B cell (primary cell): Measurements from ENCODE around the gene TP53. TPM values are rescaled to one million over a fixed set of nuclear protein-coding genes. Genes with fewer than 3 reads are reported as not detected.

Source experiments
- ATAC-seq: fragments of 200-7000 bp; cut with Tn5 transposase; one replicate; pipeline ENCODE4 v1.10.0; 2021; ENCODE audit warnings: low read depth, mild to moderate bottlenecking, moderate number of reproducible peaks, moderate library complexity
- CTCF ChIA-PET: fragments of 350-600 bp; sonication (Branson Sonifier 250); formaldehyde crosslinking; loops from one replicate; lab custom pipeline; 2021; ENCODE audit warnings: antibody characterized with exemption, inconsistent platforms; lab: Charles Lee
- POLR2A ChIA-PET: fragments of 350-600 bp; sonication (Branson Sonifier 250); formaldehyde crosslinking; loops from one replicate; lab custom pipeline; 2021; ENCODE audit warnings: antibody characterized with exemption; lab: Charles Lee
- DNase-seq: peaks from one replicate; pipeline ENCODE4 v3.0.0; 2013
- H2AFZ ChIP-seq: 2 replicates; pipeline ENCODE4 v1.6.1; 2012; ENCODE audit warnings: mild to moderate bottlenecking, low read depth, low read length; ENCODE audit not compliant: insufficient read depth, poor library complexity, severe bottlenecking
- H3K27ac ChIP-seq, 2 donors: 1 replicate in 1 of 2; 2 replicates in 1 of 2; pipeline ENCODE4 v1.5.1; 2012 to 2013; ENCODE audit warnings: low read length in 2 of 2, mild to moderate bottlenecking in 2 of 2, moderate library complexity in 1 of 2
- H3K27me3 ChIP-seq, 4 experiments: fragments of 200-600 bp in 1 of 4; sonication (generic) in 1 of 4; replicated peaks in 1 of 4; 1 replicate in 2 of 4; 2 replicates in 2 of 4; pipeline versions ENCODE4 v1.6.1 to v1.7.0; 2013 to 2016; ENCODE audit warnings: low read length in 3 of 4, mild to moderate bottlenecking in 2 of 4, mixed read lengths in 1 of 4, moderate library complexity in 1 of 4; ENCODE audit not compliant: insufficient read depth in 4 of 4, control insufficient read depth in 3 of 4; ENCODE audit errors: control extremely low read depth in 1 of 4
- H3K36me3 ChIP-seq, 2 experiments: replicated peaks in 1 of 2; 1 replicate in 1 of 2; 2 replicates in 1 of 2; pipeline versions ENCODE4 v1.6.1 to v1.7.1; 2013; ENCODE audit warnings: low read length in 1 of 2; ENCODE audit not compliant: insufficient read depth in 2 of 2, control insufficient read depth in 1 of 2; ENCODE audit errors: control extremely low read depth in 1 of 2, extremely low read depth in 1 of 2
- H3K4me1 ChIP-seq, 2 donors: fragments of 200-600 bp in 1 of 2; sonication (generic) in 1 of 2; 1 replicate in 1 of 2; 2 replicates in 1 of 2; pipeline versions ENCODE4 v1.5.1 to v1.6.1; 2013 to 2017; ENCODE audit warnings: low read length in 2 of 2; ENCODE audit not compliant: control insufficient read depth in 2 of 2, insufficient read depth in 2 of 2
- H3K4me2 ChIP-seq: replicated peaks from 2 replicates; pipeline ENCODE3; 2012; ENCODE audit warnings: mild to moderate bottlenecking, low read depth, low read length; ENCODE audit not compliant: poor library complexity, severe bottlenecking
- H3K4me3 ChIP-seq, 5 experiments: fragments of 200-600 bp in 1 of 5; sonication (generic) in 1 of 5; 1 replicate in 3 of 5; 2 replicates in 2 of 5; pipeline versions ENCODE4 v1.5.1 to v1.7.0; 2011 to 2016; ENCODE audit warnings: low read length in 4 of 5, mild to moderate bottlenecking in 4 of 5, low read depth in 2 of 5, control low read depth in 1 of 5, moderate library complexity in 1 of 5; ENCODE audit not compliant: insufficient read depth in 1 of 5; ENCODE audit errors: control extremely low read depth in 1 of 5, extremely low read depth in 1 of 5
- H3K79me2 ChIP-seq: fragments of 200-600 bp; sonication (generic); one replicate; pipeline ENCODE4 v1.6.0; 2016; ENCODE audit warnings: low read length; ENCODE audit not compliant: control insufficient read depth, insufficient read depth
- H3K9ac ChIP-seq: fragments of 200-600 bp; sonication (generic); 2 replicates; pipeline ENCODE4 v1.6.1; 2017; ENCODE audit warnings: mild to moderate bottlenecking, low read length, moderate library complexity
- H3K9me3 ChIP-seq, 3 donors: one replicate each; pipeline versions ENCODE4 v1.6.1 to v1.7.1; 2013; ENCODE audit warnings: low read length in 2 of 3; ENCODE audit not compliant: control insufficient read depth in 2 of 3, insufficient read depth in 1 of 3; ENCODE audit errors: control extremely low read depth in 1 of 3
- H4K20me1 ChIP-seq: 2 replicates; pipeline ENCODE4 v1.6.0; 2012; ENCODE audit warnings: mild to moderate bottlenecking, low read length; ENCODE audit not compliant: insufficient read depth, control insufficient read depth, poor library complexity, severe bottlenecking
- H3K27ac Mint-ChIP-seq: one replicate; pipeline ENCODE4 v1.8.0; 2021; ENCODE audit warnings: mixed read lengths
- H3K27me3 Mint-ChIP-seq: one replicate; pipeline ENCODE4 v1.8.0; 2021; ENCODE audit warnings: mixed read lengths
- H3K4me1 Mint-ChIP-seq: one replicate; pipeline ENCODE4 v1.8.0; 2021; ENCODE audit warnings: mixed read lengths
- H3K4me3 Mint-ChIP-seq: one replicate; pipeline ENCODE4 v1.8.0; 2021; ENCODE audit warnings: mixed read lengths
- H3K9me3 Mint-ChIP-seq: one replicate; pipeline ENCODE4 v1.8.0; 2022; ENCODE audit warnings: mixed read lengths; ENCODE audit not compliant: insufficient read depth
- EZH2 ChIP-seq: IDR thresholded peaks from 2 replicates; pipeline ENCODE4 v1.6.1; 2012; ENCODE audit warnings: borderline replicate concordance, low read depth, mild to moderate bottlenecking, moderate library complexity, low read length; ENCODE audit not compliant: insufficient read depth, poor library complexity, severe bottlenecking
- WGBS: methylation state at CpG from one replicate; pipeline ENCODE4 v1.1.5; 2013; ENCODE audit warnings: missing lambda C conversion rate; ENCODE audit not compliant: insufficient coverage; 5-methylcytosine and 5-hydroxymethylcytosine counted together
- intact Hi-C: fragments of 100-400 bp; cut with micrococcal nuclease; formaldehyde crosslinking; loops from one replicate; pipeline ENCODE4 v1.10.0; 2022
- polyA plus RNA-seq: library from polyadenylated mRNA; depleted of rRNA; stranded (reverse); fragments of >200 nt; gene quantifications from 2 replicates; pipeline ENCODE4 v1.2.3, GENCODE V29; 2012
- total RNA-seq, 2 donors: library from RNA; stranded (reverse); fragments of 120-200 nt in 1 of 2; gene quantifications; 1 replicate in 1 of 2; 2 replicates in 1 of 2; pipeline versions ENCODE4 v1.2.3 to v1.2.4, GENCODE V29; 2013 to 2022
- TF ChIP-seq, protein P1 (sequence below): fragments of 200-600 bp; IDR thresholded peaks from one replicate; pipeline ENCODE4 v1.8.0; 2022; ENCODE audit warnings: antibody characterized with exemption, mild to moderate bottlenecking

TP53 gene
- total and polyA plus RNA-seq, 2 donors (not counting 1 experiment from before 2014, with no cell fraction given) = 76.1 to 89.9 TPM

DNA sequence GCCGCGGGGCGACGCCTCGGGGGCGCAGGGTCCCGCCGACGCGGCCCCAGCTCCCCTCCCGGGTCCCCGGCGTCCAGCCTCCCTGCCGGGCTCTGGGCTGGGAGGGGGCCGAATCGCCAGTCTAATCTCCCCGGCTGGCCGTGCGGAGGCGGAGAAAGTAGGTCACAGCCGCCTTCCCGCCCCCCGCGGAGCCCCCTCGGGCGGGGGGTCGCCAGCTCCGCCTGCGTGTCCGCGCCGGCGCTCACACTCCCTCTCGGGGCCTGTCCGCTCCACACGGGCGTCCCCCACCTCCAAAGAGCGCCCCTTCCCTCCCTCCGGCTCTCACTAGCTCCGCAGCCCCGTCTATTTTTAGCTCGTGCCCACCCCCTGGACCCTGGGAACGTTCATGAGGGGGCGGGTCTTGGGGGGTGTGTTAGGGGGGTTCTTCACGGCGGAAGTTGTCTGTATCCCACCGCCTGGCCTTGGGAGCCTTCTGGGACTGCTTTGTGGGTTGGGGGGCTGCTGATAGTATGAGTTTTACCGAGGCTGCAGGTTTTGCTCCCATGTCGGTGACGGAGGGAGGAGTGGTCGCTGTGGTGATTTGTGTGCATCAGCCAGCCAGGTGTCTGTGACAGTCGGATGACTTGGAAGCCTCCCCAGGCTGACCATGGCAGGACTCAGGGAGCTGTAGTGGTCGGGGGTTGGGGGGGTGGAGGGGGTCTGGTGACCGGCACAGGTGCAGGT, 35.5 kb downstream of the TP53 start:
- Histone ChIP-seq H3K9me3 (peaks cover 0 to 6% (median 0%) of the 10 kb centered on the region in 3 donors), H4K20me1 (no peaks in the 10 kb centered on the region), H2AFZ (peak overlapping the region; percentile 77), H3K36me3 (no peaks in the 10 kb centered on the region), H3K79me2 (no peaks in the 10 kb centered on the region), H3K4me1 (peaks cover 20 to 24% of the 10 kb centered on the region in 2 donors), H3K4me3 (peak overlapping the region in 3 of 5 experiments; percentile 47 to 74 (median 54)), H3K27ac (no peak overlapping the region), H3K4me2 (peak overlapping the region; percentile 97), H3K9ac (peak overlapping the region; percentile 67), H3K27me3 (peaks cover 0 to 48% (median 29%) of the 10 kb centered on the region in 4 experiments)
- Mint-ChIP-seq H3K4me3 (peak overlapping the region; percentile 91), H3K9me3 (no peaks in the 10 kb centered on the region), H3K27ac (no peak overlapping the region), H3K27me3 (peaks cover 45% of the 10 kb centered on the region), H3K4me1 (peaks cover 19% of the 10 kb centered on the region)
- WGBS = 7% methylated on average over 45 of the region's 54 CpGs
- ChIA-PET CTCF (interaction anchor here (0.7 to 1.7 kb wide), 4 partner anchors 19 to 183 kb away, joined by 3 to 9 read pairs (median 4); partner anchors contain the start of genes FXR2 and TP53), POLR2A (interaction anchor here (0.6 to 2.2 kb wide), 4 partner anchors 34 to 841 kb away, joined by 3 to 10 read pairs (median 6); partner anchors contain the start of genes TP53 and WRAP53)
- ATAC-seq = no peak
- TF ChIP-seq, protein P1, sequence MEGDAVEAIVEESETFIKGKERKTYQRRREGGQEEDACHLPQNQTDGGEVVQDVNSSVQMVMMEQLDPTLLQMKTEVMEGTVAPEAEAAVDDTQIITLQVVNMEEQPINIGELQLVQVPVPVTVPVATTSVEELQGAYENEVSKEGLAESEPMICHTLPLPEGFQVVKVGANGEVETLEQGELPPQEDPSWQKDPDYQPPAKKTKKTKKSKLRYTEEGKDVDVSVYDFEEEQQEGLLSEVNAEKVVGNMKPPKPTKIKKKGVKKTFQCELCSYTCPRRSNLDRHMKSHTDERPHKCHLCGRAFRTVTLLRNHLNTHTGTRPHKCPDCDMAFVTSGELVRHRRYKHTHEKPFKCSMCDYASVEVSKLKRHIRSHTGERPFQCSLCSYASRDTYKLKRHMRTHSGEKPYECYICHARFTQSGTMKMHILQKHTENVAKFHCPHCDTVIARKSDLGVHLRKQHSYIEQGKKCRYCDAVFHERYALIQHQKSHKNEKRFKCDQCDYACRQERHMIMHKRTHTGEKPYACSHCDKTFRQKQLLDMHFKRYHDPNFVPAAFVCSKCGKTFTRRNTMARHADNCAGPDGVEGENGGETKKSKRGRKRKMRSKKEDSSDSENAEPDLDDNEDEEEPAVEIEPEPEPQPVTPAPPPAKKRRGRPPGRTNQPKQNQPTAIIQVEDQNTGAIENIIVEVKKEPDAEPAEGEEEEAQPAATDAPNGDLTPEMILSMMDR = no peak
- TF ChIP-seq EZH2 = peak; percentile 70
- DNase-seq = no peak
- intact Hi-C loops = loop anchor here (2.0 kb wide), 1 partner anchor 35 kb away; the partner anchor contains the start of gene TP53
